Stimulated activated CD8-positive, alpha-beta memory T cell treated with anti-CD3 and anti-CD28 coated beads, Interleukin-7, amount 100 ng/mL, for 1 hour (primary cell): Measurements from ENCODE around the gene ING3.

Experiments
- DNase-seq, 2 donors: peaks; one replicate each; pipeline ENCODE4 v3.0.0-alpha.2; 2020; ENCODE audit warnings: low read depth in 2 of 2

The ING3 gene

DNA sequence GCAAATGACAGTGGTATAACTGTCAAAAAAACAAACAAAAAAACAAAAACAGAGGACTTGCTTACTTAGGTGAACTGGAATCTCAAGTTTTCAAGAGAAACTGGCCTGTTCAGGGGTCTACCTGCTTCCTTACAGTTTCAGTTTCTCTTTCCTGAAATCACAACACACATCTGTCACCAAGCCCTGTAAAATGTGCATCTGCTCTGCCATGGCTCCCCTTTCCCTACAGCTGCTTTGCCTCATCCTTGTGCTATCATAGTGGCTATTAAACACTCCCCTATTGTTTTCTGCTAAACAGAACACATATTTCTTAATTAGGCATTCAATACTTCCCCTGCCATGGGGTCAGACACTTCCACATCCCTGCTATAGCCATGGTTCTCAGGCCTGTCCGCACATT, 75.6 kb downstream of the ING3 start:
- DNase-seq: no peak

DNA sequence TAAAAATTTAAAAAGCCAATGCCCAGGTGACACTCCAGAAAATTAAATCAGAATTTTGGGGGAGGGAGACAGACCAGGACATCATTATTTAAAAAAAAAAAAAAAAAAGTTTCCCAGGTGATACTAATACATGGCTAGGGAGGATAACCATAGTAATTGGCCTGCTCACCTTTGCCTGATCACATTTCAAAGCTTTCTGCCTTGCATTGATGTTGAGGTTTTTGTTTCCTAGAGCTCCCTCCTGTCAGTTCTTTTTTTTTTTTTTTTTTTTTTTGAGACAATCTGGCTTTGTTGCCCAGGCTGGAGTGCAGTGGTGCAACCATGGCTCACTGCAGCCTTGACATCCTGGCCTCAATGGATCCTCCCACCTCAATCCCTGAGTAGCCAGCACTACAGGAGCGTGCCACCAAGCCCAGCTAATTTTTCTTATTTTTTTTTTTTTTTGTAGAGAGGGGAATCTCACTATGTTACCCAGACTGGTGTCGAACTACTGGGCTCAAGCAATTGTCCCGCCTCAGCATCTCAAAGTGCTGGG, 76.1 kb downstream of the ING3 start:
- no peak for DNase-seq
